NCI-H446 treated with DMSO at 0.1 percent for 48 hours (cell line): ENCODE results near the gene CEMIP.

Source experiments
- DNase-seq: peaks from one replicate; lab custom pipeline; 2025; lab: John Stamatoyannopoulos, UW

CEMIP gene

GRCh38 chr15:80891006-80891405 is 111.8 kb downstream of the CEMIP start:
- no peak for DNase-seq

GRCh38 chr15:80892414-80892813 is 113.2 kb downstream of the CEMIP start:
- DNase-seq, result no peak

GRCh38 chr15:80893777-80894176 is 114.6 kb downstream of the CEMIP start:
- DNase-seq, result peak; percentile 19

- no peak for DNase-seq
Observed at GRCh38 chr15:80895091-80895490, 115.9 kb downstream of the CEMIP start.

DNA sequence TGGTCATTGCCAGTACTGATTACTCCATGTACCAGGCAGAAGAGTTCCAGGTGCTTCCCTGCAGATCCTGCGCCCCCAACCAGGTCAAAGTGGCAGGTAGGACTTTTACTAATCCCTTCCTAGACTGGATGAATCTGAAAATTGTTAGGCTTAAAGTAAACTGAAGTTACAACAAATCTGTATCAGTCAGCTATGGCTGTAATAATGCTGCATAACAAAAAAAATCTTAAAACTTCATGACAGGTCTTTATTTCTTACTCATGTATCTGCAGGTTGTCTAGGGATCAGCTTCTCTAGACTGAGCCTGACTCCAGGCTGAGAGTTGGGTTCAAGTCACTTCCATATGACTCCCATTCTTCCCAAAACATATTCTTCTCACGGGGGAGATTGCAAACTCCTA is 116.8 kb downstream of the CEMIP start:
- DNase-seq, result no peak

DNA sequence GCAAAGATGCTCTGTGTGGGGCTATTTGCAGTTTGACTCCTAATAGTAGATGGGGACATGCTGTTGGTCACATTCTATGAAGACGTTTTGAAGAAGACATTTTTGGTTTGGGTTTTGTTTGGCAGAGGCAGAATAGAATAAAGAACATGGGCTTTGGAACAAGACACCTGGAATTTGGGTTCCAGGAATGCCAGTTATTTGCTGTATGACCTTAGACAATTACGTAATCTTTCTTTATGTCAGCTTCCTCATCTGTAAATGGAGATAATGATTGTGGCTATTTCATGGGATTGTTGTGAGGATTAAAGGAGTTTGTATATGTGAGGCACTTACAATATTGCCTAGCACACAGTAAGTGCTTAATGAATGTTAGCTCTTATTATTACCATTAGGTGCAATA is 118.9 kb downstream of the CEMIP start:
- no peak for DNase-seq

DNA sequence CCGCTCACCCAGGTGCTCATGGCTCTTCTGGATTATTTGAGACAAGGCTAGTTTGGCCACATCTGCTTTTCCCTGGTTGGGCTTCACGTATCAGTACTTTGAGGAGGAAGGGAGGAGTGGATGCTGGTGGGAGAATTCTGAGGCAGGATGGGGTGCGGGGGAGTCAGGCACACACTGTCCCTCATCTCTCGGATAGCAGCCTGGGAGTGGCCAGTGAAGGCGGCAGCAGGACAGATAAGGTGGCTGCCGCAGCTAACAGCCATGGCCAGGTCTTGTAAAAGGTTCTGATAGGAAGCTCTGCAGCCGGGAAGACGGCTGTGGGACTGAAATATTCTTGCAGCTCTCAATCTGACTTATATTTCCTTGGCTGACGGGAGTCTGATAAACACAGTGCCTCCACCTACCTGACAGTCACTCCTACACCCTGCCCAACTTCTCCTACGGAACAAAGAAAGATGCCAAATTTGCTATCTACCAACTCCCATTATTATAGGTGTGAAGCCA is 123.2 kb downstream of the CEMIP start:
- no peak for DNase-seq

- no peak for DNase-seq
Observed at GRCh38 chr15:80904998-80905397, 125.8 kb downstream of the CEMIP start.

- DNase-seq, result no peak
Observed at GRCh38 chr15:80906159-80906766, 127.1 kb downstream of the CEMIP start.

GRCh38 chr15:80911821-80912220 is 132.7 kb downstream of the CEMIP start:
- no peak for DNase-seq

- no peak for DNase-seq
Observed at GRCh38 chr15:80912673-80913072, 133.5 kb downstream of the CEMIP start.

DNA sequence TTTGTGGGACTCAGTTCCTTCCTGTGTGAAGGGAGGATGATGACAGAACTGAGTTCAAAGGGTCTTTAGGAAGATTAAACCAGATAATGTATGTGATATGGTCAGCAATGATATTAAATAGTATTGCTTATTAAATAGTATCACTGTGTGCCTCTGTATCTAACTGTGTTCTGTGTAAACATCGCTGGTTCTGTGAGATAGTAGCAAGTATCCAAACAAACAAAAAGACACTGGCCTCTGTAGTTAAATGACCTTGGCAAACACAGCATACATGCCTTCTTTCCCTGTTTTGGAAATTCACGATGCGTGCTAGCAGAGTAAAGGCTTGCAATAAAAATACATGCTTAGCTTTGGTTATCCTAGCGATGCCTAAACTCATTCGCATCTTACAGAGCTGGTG is 134.4 kb downstream of the CEMIP start:
- DNase-seq, result no peak

DNA sequence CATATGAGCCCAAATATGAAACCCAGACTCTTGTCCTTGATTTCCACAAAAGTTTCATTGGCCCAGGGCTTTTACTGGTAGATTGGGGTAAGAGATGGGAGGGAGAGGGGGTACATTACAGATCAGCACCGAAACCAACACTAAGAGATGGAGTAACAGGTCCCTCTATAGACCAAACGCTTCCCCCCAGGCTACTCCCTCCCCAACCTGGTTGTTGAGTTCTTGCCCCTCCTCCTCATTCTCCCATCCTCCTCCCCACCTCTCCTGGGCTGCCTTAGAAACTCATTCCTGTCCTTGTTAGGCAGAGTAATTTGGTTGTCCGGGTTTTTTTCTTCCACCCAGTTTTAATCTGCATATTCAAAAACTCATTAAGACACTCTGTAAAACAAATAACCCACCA is 136.3 kb downstream of the CEMIP start:
- no peak for DNase-seq

DNA sequence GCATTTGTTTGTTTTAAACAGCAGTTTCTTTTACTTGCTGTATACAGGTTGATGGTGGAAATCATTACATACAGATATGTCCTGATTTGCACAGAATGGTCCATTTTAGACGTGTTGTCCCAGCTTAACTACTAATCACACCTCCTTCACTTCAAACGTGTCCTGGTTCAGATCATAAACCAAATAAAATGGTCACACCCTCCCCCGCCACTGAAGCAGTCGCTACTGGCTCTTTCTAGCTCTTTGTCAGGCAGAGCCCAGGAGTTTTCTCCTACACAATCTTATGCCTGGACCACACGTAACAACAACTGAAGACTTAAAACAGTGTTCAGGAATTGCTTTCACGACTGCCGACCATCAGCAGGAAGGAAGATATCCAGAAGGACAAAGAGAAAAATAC is 136.9 kb downstream of the CEMIP start:
- DNase-seq, result no peak

GRCh38 chr15:80918196-80918783 is 139.1 kb downstream of the CEMIP start:
- DNase-seq, result no peak

- DNase-seq, result no peak
Observed at GRCh38 chr15:80920271-80920699, 141.1 kb downstream of the CEMIP start.

GRCh38 chr15:80921736-80922410 is 142.7 kb downstream of the CEMIP start:
- DNase-seq, result no peak

DNA sequence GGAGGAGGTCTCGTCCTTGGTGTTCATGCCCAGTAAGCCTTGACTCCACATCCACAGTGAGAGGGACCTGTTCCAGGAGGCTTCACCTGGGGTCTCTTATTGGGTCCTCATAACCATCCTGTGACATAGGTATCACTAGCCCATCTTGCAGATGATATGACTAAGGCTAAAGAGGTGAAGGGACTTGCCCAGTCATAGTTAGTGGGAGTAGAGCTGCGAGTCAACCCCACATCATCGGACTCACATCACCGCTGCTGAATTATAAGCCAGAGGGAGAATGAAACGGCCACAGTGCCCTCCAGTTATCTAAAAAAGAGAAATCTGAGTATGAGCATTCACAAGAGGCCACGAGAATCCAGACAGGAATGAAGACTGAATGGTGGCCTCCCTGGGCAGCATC is 144.5 kb downstream of the CEMIP start:
- no peak for DNase-seq

GRCh38 chr15:80924278-80924677 is 145.1 kb downstream of the CEMIP start:
- no peak for DNase-seq

- DNase-seq, result peak; percentile 95
Observed at GRCh38 chr15:80925597-80926059, 146.5 kb downstream of the CEMIP start.

- no peak for DNase-seq
Observed at GRCh38 chr15:80926126-80926525, 147.0 kb downstream of the CEMIP start.

GRCh38 chr15:80929225-80929624 is 150.1 kb downstream of the CEMIP start:
- no peak for DNase-seq

- DNase-seq, result no peak
Observed at GRCh38 chr15:80929689-80930088, 150.5 kb downstream of the CEMIP start.
